Activated CD8-positive, alpha-beta memory T cell treated with anti-CD3 and anti-CD28 coated beads, Interleukin-2, amount 10 ng/mL, durations not matched to agents 7 days and 5 days (primary cell): ENCODE measurements around the gene PDE6A. TPM values are rescaled to one million over a fixed set of nuclear protein-coding genes. Genes with fewer than 3 reads are reported as not detected.

Source experiments
- ATAC-seq: fragments of 150-1000 bp; cut with Tn5 transposase; one replicate; pipeline ENCODE4 v1.10.0; 2021; ENCODE audit warnings: moderate library complexity
- CTCF ChIA-PET: fragments of 350-600 bp; sonication (Branson Sonifier 250); formaldehyde crosslinking; loops from one replicate; lab custom pipeline; 2021; ENCODE audit warnings: antibody characterized with exemption; lab: Charles Lee
- DNase-seq: peaks from one replicate; pipeline ENCODE4 v3.0.0-alpha.2; 2020
- H3K27ac Mint-ChIP-seq: one replicate; pipeline ENCODE4 v1.8.0; 2021; ENCODE audit warnings: mild to moderate bottlenecking, mixed read lengths
- H3K27me3 Mint-ChIP-seq: one replicate; pipeline ENCODE4 v1.8.0; 2021; ENCODE audit warnings: mixed read lengths
- H3K36me3 Mint-ChIP-seq: one replicate; pipeline ENCODE4 v1.8.0; 2021; ENCODE audit warnings: mild to moderate bottlenecking, mixed read lengths
- H3K4me1 Mint-ChIP-seq: one replicate; pipeline ENCODE4 v1.8.0; 2021; ENCODE audit warnings: mixed read lengths
- H3K4me3 Mint-ChIP-seq: one replicate; pipeline ENCODE4 v1.8.0; 2021; ENCODE audit warnings: mild to moderate bottlenecking, moderate library complexity, mixed read lengths
- H3K9me3 Mint-ChIP-seq: one replicate; pipeline ENCODE4 v1.8.0; 2022; ENCODE audit warnings: low read depth, mixed read lengths
- total RNA-seq, 2 experiments: library from RNA; stranded (reverse); gene quantifications; one replicate each; pipeline ENCODE4 v1.2.3, GENCODE V29; 2021

PDE6A gene
- total RNA-seq, 2 experiments from 2014 or later = not detected

DNA sequence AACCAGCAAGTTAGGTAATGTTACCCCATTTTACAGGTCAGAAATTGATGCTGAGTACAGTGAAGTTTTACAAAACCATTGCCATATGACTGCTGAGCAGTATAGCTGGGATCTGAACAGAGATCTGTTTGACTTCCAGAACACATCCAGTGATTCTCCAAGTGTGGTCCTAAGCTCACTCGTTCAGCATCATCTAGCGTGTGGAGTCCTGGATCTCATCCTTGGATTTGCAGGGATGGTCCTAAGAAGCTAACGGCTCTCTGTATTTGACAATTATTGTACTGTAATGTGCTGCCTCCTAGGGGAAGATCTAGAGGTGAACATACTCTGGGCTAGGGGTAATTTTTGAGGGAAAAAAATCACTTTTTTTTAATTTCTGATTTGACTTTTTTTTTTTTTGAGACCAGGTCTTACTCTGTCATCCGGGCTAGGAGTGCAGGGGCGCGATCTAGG, 17.4 kb upstream of the PDE6A start:
- no peak overlapping the region for H3K27ac Mint-ChIP-seq
- H3K36me3 Mint-ChIP-seq = peaks cover 2% of the 10 kb centered on the region
- H3K9me3 Mint-ChIP-seq = no peaks in the 10 kb centered on the region
- H3K4me1 Mint-ChIP-seq = peaks cover 31% of the 10 kb centered on the region
- no peaks in the 10 kb centered on the region for H3K27me3 Mint-ChIP-seq
- CTCF ChIA-PET = interaction anchor here (0.7 to 5.7 kb wide), 22 partner anchors 10 to 344 kb away, joined by 3 to 98 read pairs (median 4); partner anchors contain the start of genes HMGXB3 and TIGD6
- DNase-seq (no peak), ATAC-seq (no peak)
- peak overlapping the region; percentile 85 for H3K4me3 Mint-ChIP-seq

DNA sequence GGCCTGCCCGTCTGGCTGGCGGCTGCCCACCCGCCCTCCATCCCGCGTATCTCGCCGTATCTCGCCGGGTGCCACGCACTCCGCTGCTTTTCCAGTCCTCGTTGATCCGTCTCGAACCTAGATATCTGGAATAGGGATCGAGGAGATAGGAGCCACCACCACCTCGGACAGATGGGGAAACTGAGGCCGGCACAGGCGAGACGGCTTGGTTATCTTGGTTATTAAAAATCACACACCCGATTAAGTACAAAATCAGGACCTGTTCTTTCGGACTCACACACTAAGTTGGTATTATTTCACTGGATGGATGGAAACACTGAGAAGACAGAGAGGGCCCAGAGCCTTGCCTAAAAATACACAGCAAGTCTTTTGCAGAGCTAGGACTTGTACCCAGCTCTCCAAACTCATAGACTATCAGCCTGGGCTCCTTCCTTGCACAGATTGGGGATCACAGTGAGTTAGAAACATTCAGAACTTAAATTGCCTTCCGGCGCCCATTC, 16.6 kb upstream of the PDE6A start:
- H3K9me3 Mint-ChIP-seq = no peaks in the 10 kb centered on the region
- CTCF ChIA-PET = interaction anchor here (0.7 to 5.7 kb wide), 16 partner anchors 13 to 339 kb away, joined by 3 to 98 read pairs (median 4); partner anchors contain the start of genes HMGXB3 and TIGD6
- H3K27ac Mint-ChIP-seq = peak overlapping the region; percentile 21
- H3K27me3 Mint-ChIP-seq = no peaks in the 10 kb centered on the region
- H3K4me3 Mint-ChIP-seq = peak overlapping the region; percentile 85
- H3K4me1 Mint-ChIP-seq = peaks cover 31% of the 10 kb centered on the region
- no peak for ATAC-seq
- DNase-seq = no peak
- H3K36me3 Mint-ChIP-seq = peaks cover 2% of the 10 kb centered on the region

DNA sequence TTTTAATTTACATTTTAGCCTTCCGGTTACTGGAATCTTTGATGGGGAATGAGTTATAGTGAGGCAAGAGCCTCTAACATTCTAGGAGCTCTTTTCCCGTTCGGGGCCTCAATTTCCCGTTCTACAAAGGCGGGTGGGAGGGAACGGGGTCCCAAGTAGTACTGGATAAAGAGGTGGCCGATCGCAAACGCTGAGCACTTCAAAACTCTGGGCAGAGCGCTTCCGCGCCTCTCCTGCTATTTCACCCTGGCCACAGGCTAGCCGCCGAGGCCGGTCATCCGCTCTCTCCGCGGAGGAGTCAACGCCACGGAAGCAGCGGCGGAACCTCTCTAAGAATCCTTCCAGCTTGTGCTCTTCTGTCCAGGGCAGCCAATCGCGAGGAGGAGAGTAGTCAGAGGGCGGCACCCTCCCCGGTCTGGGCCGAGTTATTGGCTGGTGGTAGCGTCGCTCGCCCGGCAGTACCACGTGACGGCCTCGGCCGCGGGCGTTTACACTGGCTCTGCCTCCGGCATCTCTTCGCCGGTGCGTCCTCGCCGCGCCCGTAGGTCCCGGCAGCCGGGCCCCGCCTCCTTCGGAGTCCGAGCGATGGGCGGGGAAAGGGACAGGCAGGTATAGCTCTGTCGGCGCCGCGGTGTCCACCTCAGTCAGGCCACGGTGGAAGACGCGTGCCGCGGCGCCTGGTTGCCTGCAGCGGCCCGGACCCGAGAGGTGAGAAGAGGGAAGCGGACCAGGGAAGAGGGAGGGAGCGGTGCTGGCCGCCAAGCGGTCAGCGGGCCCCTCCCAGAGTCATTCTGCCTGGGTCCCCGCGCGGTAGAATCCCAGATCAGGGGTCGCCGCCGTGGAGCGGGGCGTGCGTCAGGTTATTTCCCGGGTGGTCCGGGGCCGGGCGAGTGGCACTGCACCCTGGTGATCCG, 15.9 kb upstream of the PDE6A start, which contains the start of gene SLC26A2:
SLC26A2 (plus strand) TSS at position 487 of the 914 bp plus-strand sequence. CDS start 16,895 bp downstream, outside the sequence.
- peak within 1 kb of the TSS; percentile 94 for H3K27ac Mint-ChIP-seq
- peak within 1 kb of the TSS; percentile 85 for H3K4me3 Mint-ChIP-seq
- peaks cover 2% of the 10 kb centered on the region for H3K36me3 Mint-ChIP-seq
- DNase-seq = peak; percentile 98
- H3K9me3 Mint-ChIP-seq = no peaks in the 10 kb centered on the region
- H3K27me3 Mint-ChIP-seq = no peaks in the 10 kb centered on the region
- ATAC-seq = peak; percentile 99
- CTCF ChIA-PET = interaction anchor here (0.5 to 5.7 kb wide), 17 partner anchors 10 to 323 kb away, joined by 3 to 98 read pairs (median 5); partner anchors contain the start of genes HMGXB3 and TIGD6
- peaks cover 31% of the 10 kb centered on the region for H3K4me1 Mint-ChIP-seq

DNA sequence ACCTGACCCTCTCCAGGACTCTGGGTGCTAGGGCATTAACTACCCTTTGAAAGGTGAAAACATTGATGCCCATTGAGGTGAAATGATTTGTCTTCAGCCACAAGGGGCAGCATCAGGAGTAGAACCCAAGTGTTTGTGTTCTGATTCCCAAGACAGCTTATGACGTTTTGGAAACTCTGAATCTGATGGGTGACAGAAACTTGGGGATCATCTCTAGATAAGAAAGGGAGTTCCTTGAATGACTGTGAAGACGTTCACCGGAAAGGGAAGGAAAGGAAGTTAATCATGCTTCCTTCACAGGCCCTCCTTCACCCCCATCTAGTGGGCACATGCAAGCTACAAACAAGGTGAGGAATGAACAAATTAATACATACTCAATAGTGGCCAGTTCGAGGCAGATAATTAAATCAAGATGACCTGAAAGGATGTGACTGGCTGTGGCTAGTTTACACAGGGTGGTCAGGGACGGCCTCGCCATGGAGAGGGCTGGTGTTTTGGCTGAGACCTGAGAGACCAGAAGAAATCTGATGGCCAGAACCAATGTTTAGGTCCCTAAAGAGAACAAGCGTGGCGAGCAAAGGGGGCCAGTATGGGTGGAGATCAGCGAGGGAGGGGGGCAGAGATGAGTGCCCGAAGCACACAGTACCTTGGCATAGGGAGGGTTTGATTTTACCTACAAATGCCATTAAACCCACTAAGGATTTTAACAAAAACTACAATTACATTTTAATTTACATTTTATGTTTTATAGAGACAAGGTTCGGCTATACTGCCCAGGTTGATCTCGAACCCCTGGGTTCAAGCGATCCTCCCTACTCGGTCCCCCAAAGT, 15.0 kb upstream of the PDE6A start:
- Mint-ChIP-seq H3K4me1 (peaks cover 33% of the 10 kb centered on the region), H3K36me3 (peaks cover 2% of the 10 kb centered on the region), H3K9me3 (no peaks in the 10 kb centered on the region), H3K27me3 (no peaks in the 10 kb centered on the region), H3K4me3 (peak overlapping the region; percentile 85), H3K27ac (peak overlapping the region; percentile 94)
- DNase-seq (peak; percentile 59), ATAC-seq (peak; percentile 4)
- CTCF ChIA-PET = interaction anchor here (0.6 to 5.7 kb wide), 29 partner anchors 9 to 323 kb away, joined by 3 to 98 read pairs (median 4); partner anchors contain the start of genes HMGXB3, PPARGC1B and TIGD6

DNA sequence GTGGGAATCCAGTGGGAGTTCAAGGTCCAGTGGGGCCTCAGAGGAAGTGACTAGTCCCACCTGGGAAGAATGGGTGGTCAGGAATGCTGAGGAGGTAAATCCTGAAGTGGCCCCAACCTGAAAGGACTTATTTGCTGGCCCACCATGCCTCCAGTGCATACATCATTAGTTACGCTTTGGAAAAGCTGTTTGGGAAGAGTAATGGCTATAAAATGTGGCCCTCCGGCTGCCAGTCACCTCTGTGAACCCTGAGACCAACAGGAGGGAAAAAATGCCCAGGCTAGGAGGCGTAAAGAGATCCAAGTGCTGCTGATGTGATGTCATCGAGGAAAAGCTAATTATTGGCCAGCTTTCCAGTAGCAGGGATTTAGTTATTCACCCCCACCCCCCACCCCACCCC, 13.3 kb upstream of the PDE6A start:
- Mint-ChIP-seq H3K36me3 (peaks cover 2% of the 10 kb centered on the region), H3K4me1 (peaks cover 33% of the 10 kb centered on the region), H3K27ac (no peak overlapping the region), H3K9me3 (no peaks in the 10 kb centered on the region), H3K4me3 (no peak overlapping the region), H3K27me3 (no peaks in the 10 kb centered on the region)
- CTCF ChIA-PET = interaction anchor here (1.0 to 5.7 kb wide), 5 partner anchors 11 to 122 kb away, joined by 3 to 98 read pairs (median 9); no protein-coding TSS in a partner anchor
- ATAC-seq = no peak
- DNase-seq = no peak

DNA sequence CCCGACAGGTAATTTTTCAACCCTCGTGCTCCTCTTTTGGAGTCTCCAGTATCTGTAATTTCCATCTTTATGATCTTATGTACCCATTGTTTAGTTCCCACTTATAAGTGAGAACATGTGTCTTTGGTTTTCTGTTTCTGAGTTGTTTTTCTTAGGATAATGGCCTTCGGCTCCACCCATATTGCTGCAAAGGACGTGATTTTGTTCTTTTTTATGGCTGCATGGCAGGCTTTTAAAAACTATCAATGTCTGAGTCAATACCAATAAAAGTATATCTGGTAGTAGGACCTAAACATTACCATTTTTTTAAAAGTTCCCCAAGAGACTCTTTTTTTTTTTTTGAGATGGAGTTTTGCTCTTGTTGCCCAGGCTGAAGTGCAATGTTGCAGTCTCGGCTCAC, 12.1 kb upstream of the PDE6A start:
- H3K27me3 Mint-ChIP-seq = no peaks in the 10 kb centered on the region
- H3K4me3 Mint-ChIP-seq = no peak overlapping the region
- CTCF ChIA-PET = interaction anchor here (1.0 to 1.6 kb wide), 3 partner anchors 12 to 320 kb away, joined by 3 to 5 read pairs (median 3); no protein-coding TSS in a partner anchor
- H3K9me3 Mint-ChIP-seq = no peaks in the 10 kb centered on the region
- peaks cover 23% of the 10 kb centered on the region for H3K4me1 Mint-ChIP-seq
- H3K36me3 Mint-ChIP-seq = no peaks in the 10 kb centered on the region
- no peak for ATAC-seq
- DNase-seq = no peak
- no peak overlapping the region for H3K27ac Mint-ChIP-seq

DNA sequence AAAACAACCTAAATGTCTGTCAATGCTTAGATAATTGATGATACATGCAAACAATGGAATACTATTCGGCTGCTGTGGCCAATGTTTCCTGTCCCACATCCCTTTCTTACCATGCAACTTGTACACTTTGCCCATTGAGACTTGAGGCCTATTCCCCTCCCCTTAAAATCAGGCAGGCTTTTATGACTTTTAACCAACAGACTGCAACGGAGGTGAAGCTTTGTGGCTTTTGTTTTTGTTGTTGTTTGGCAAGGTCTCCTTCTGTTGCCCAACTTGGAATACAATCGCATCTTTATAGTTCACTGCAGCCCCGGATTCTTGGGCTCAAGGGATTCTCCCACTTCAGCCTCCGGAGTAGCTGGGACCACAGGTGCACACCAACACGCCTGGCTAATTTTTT, 10.2 kb upstream of the PDE6A start:
- ATAC-seq (no peak), DNase-seq (no peak)
- Mint-ChIP-seq H3K4me1 (peaks cover 10% of the 10 kb centered on the region), H3K9me3 (no peaks in the 10 kb centered on the region), H3K27me3 (peaks cover 4% of the 10 kb centered on the region), H3K36me3 (no peaks in the 10 kb centered on the region), H3K4me3 (no peak overlapping the region), H3K27ac (no peak overlapping the region)
- CTCF ChIA-PET = no interaction called here

DNA sequence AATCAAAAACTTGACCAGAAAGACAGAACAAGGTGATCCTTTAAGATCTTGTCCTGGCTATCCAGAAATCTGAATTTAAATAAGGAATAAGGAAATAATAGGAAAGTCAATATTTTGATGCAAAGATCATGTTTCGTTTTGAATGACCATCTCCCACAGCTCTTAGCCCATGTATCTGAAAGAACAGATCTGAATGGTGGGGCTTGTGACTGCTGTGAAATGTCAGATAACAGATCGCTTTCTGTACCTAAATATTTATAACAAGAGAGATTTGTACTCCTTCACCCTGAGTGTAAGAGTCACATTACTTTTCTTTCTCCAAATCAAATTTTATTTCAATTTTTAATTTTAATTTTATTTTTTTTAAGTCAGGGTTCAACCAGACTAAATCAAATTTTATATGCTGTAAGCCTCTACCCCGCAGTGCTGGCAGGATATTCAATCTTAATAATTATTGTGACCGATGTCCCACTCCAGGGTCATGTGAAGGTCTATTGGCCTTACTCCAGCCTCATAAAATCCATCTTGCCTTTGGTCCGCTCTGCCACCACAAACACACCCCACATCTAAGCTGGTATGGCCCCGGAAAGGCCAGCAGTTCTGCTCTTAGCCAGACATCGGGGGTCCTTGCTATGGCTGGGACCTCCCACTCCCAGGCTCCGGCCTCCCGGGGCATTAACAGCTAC, 9.0 kb upstream of the PDE6A start:
- Mint-ChIP-seq H3K36me3 (no peaks in the 10 kb centered on the region), H3K9me3 (no peaks in the 10 kb centered on the region), H3K27ac (no peak overlapping the region), H3K4me1 (peaks cover 2% of the 10 kb centered on the region), H3K27me3 (peaks cover 15% of the 10 kb centered on the region), H3K4me3 (no peak overlapping the region)
- no peak for ATAC-seq
- no peak for DNase-seq
- CTCF ChIA-PET = no interaction called here

DNA sequence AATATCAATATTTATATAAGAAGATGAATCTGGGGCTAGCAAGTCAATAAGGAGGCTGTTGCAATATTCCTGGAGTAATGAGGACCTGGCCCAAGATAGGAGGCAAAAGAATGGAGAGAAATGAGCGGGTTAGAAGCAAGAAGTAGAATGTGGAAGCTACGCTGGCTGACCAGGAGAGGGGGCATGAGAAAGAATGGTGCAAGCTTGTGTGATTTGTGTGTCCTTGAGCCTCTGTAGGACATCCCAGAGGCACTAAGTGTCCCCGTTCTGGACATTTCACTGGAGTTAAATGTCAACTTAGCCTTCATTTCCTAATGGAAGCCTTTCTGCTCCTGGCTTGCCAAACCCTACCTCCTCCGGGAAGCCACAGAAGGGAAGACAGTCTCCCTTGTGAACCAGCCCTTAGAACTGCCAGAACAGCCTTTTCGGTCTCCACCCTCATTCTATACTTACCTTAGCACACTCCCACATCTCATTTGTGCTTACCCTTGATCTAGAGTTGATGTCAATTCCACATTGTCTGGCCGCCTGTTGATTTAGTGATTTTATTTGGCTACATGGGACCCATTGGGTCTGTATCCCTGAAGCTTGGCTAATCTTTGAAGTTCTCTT, 6.7 kb upstream of the PDE6A start:
- ATAC-seq = no peak
- H3K4me3 Mint-ChIP-seq = no peak overlapping the region
- no peaks in the 10 kb centered on the region for H3K9me3 Mint-ChIP-seq
- H3K36me3 Mint-ChIP-seq = no peaks in the 10 kb centered on the region
- no peak overlapping the region for H3K27ac Mint-ChIP-seq
- H3K27me3 Mint-ChIP-seq = peaks cover 29% of the 10 kb centered on the region
- DNase-seq = no peak
- CTCF ChIA-PET = interaction anchor here (1.0 to 1.7 kb wide), 3 partner anchors 8 to 45 kb away, joined by 4 to 6 read pairs (median 4); no protein-coding TSS in a partner anchor
- H3K4me1 Mint-ChIP-seq = peaks cover 2% of the 10 kb centered on the region

DNA sequence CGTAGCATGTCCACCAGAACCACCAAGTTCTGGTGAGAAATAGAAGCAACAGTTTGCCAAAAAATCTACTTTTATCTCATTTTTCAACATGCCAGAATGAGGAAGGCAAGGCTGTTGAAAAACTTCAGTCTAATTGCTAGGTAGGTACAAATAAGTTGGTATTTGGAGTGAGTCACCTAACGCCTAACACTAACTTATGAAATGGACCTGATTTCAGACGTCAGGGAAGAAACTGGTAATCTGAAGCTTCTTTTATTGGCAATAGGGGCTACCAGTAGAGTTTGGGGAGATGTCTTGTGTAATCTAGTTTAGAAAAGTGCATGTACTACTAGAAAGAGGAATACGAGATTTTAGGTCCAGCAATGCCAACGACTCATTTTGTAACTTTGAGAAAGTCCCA, 4.4 kb upstream of the PDE6A start:
- no peaks in the 10 kb centered on the region for H3K36me3 Mint-ChIP-seq

DNA sequence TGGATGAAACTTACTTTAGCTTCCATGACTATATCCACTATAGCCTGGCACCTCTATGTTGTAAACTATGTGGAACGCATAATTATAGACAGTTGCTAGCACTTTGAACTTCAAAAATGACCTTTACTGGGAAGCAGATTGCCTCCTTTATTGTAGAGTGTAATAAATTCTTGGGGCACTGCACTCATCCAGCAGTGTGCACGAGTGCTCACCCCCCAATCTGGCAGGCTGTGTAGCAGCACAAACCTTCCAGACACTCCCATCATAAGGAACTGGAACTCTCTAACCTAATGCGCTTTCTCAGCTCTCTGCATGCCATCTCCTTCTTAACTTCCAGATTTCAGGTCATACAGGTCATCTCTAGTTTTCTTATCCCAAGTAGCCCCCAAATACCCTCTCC, 1.5 kb upstream of the PDE6A start:
- no peaks in the 10 kb centered on the region for H3K36me3 Mint-ChIP-seq
- no peak overlapping the region for H3K4me3 Mint-ChIP-seq
- no peaks in the 10 kb centered on the region for H3K9me3 Mint-ChIP-seq
- no peak for DNase-seq
- no peaks in the 10 kb centered on the region for H3K4me1 Mint-ChIP-seq
- peaks cover 29% of the 10 kb centered on the region for H3K27me3 Mint-ChIP-seq
- no peak for ATAC-seq
- H3K27ac Mint-ChIP-seq = no peak overlapping the region
- CTCF ChIA-PET = interaction anchor here (1.1 to 2.2 kb wide), 3 partner anchors 13 to 279 kb away, joined by 3 to 9 read pairs (median 4); no protein-coding TSS in a partner anchor

More for the DNA sequence above, 4.4 kb upstream of the PDE6A start:
- CTCF ChIA-PET = interaction anchor here (1.1 to 1.2 kb wide), 2 partner anchors 14 to 115 kb away, joined by 3 to 4 read pairs; no protein-coding TSS in a partner anchor
- DNase-seq (no peak), ATAC-seq (no peak)
- no peaks in the 10 kb centered on the region for H3K9me3 Mint-ChIP-seq
- H3K4me1 Mint-ChIP-seq = no peaks in the 10 kb centered on the region
- no peak overlapping the region for H3K27ac Mint-ChIP-seq
- H3K27me3 Mint-ChIP-seq = peaks cover 29% of the 10 kb centered on the region
- no peak overlapping the region for H3K4me3 Mint-ChIP-seq
